Activated CD8-positive, alpha-beta memory T cell treated with anti-CD3 and anti-CD28 coated beads for 1 hour (primary cell): Measurements from ENCODE around the gene TMEM91.
A peak's percentile ranks its signal among the peaks of the same experiment; 100 is the strongest.

Experiments
- DNase-seq, 2 donors: peaks; one replicate each; pipeline ENCODE4 v3.0.0-alpha.2; 2020; ENCODE audit warnings: low read depth in 1 of 2; ENCODE audit errors: extremely low read depth in 1 of 2

TMEM91 gene

GRCh38 chr19:41409288-41409687 lies 33.0 kb downstream of the TMEM91 start:
- no peak for DNase-seq

- no peak for DNase-seq
These were observed 34.2 kb downstream of the TMEM91 start for GRCh38 chr19:41410336-41411054.

DNA sequence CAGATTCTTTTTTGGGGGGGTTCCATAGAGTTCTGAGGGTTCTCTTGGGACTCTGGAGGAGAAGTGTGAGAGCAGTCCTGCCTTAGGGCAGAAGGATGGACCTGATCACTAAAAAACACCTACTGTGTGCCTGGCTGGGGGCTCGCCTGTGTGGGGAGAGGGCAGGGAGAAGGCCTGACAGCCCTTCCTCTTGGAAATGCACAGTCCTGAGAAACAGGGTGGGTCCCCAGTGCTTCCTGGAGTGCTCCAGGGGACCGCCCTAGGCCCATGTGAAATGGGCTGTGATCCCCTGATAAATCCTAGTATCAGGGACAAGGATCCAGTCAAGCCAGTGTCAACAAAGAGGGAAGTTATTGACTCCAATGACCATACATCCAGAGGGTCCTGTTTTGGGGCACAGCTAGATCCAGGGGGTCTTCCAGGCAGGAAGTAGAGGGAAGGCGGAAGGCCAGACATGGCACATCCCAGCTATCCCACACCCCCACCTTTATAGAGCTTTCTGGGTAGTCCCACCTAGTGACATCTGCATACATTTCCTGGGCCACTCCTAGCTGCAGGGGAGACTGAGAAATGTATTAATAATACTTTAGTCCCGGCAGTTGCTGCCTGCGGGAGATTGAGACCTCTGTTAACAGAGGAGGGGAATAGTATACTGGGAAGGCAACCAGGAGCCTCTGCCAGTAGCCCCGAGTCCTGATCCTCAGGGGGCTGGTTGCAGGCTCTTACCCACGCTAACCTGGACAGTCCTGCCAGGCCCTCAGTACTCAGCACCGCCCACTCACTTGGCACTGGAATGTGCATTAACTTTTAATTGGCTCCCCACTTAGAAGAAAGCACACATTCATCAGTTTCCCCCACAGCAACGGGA lies 35.0 kb downstream of the TMEM91 start:
- DNase-seq, result no peak

- no peak for DNase-seq
These were observed 35.6 kb downstream of the TMEM91 start for GRCh38 chr19:41411968-41412265.

- no peak for DNase-seq
These were observed 36.6 kb downstream of the TMEM91 start for GRCh38 chr19:41412953-41413352.

DNA sequence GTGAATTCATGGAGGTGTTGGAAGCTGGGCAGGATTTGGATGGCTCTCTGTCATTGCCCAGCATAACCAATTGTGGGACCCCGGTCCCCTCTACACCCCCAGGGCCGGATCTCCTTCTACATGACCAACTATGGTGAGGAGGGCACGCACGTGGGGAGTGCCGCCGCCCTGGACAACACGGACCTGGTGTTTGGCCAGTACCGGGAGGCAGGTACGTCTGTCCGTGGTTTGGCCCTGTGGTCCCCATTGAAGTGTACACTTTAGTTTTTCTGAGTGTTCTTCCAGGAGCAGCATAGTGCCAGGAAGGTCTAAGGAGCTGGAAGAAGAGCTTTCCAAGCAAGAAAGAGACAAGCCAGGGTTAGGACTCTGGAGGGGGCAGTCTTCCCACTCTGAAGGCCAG lies 37.6 kb downstream of the TMEM91 start:
- no peak for DNase-seq

DNA sequence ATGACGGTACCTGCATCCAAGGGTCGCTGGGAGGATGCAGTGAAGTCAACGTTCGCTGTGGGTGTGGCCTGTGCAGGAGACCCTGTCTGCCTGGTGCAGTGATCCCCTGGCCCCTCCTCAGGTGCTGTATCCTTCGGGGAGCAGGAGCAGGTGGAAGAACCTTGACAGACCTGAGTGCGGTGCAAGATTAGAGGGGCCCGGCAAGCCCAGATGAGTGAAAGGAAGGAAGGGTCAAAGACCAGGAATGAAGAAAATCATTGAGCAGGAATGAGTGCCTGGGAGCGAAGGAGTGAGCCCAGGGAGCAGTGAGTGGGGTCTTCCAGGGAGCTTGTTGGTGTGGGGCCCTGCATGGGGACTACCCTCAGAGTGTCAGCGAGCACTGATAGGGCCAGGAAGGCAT lies 38.1 kb downstream of the TMEM91 start:
- no peak for DNase-seq

DNA sequence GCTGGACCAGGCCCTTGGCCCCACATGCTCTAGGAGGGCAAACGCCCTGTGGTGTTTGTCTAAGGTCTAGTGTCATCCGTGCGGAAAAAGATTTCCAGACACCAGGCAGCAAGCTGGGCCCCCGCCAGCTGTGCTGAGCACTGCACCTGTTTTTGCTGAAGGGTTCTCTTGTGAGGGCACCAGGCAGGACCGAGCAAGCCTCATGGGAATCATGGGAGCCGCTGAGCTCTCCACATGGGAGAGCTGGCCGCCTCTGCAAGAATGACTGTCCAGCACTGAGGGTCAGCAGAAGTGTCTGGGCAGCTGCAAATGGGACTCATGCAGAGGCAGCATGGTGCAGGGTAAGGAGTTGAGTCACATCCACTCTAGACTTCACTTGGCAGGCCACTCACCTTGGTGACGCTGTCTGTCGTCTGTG lies 38.8 kb downstream of the TMEM91 start:
- DNase-seq, result no peak

GRCh38 chr19:41416194-41416674 lies 39.9 kb downstream of the TMEM91 start:
- no peak for DNase-seq

- no peak for DNase-seq
These were observed 44.0 kb downstream of the TMEM91 start for GRCh38 chr19:41420101-41420880.

GRCh38 chr19:41421314-41421713 lies 45.0 kb downstream of the TMEM91 start:
- DNase-seq, result no peak

DNA sequence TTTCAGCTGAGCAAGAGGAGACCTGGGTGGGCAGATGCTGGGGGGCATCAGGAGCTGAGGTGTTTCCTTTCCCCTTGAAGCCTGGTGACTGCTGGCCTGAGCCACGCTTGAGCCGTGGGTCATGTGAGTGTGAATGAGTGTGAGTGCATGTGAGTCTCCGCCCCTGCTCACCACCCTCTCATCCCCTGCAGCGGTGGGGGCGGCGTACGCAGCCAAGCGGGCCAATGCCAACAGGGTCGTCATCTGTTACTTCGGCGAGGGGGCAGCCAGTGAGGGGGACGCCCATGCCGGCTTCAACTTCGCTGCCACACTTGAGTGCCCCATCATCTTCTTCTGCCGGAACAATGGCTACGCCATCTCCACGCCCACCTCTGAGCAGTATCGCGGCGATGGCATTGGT lies 45.6 kb downstream of the TMEM91 start:
- DNase-seq, result no peak

- no peak for DNase-seq
These were observed 46.1 kb downstream of the TMEM91 start for GRCh38 chr19:41422456-41422855.

DNA sequence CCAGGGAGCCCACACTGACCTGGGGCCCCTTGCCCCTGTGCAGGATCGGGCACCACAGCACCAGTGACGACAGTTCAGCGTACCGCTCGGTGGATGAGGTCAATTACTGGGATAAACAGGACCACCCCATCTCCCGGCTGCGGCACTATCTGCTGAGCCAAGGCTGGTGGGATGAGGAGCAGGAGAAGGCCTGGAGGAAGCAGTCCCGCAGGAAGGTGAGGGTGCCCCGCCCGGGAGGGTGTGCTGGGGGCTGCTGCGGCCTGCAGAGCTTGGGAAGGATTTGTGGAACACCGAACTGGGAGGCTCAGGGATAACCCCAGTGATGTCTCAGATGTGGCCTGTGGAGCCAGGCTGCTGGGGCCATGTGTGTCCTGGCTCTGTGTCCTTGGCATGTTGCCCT lies 46.6 kb downstream of the TMEM91 start:
- no peak for DNase-seq

- no peak for DNase-seq
These were observed 48.2 kb downstream of the TMEM91 start for GRCh38 chr19:41424335-41425173.

DNA sequence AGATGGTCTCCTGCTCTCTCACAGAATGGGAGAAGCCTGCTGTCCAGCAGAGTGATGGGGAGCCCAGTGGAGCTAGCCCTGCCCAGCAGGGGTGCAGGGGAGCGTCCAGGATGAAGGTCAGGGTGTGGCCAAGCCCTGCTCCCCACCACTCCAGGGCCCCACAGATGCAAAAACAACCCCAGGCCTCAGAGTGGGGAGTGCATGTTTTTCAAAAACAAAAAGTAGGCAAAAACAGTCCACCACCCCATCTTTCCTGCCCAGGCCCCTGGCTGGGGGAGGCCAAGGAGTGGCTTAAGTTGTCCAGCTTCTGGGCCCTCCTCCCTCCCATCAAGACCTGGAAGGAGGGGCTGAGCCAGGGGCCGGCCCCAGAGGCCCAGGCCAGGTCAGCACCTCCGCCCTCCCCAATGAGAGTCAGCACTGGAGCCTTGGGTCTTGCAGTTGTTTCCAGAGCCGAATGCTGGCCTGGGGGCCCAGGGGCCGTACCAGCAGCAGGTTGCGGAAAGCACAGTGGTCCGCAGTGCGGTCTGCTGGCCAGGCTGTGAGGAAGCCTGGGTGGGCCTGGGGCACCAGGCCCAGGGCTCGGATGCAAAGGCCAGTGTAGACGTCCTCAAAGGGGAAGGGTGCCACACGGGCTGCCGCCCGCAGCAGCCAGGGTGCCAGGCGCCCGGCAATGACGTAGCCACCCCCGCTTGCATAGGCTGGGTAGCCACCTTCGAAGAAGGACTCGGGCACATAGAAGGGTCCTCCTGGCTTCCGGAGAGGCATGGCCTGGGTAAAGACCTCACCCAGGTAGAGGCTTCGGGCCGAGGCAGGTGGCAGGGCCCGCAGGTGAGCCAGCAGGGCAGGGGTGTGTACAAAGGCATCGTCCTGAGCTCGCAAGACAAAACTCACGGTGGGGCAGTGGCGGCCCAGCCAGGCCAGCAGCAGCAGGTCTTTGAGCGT lies 49.1 kb downstream of the TMEM91 start:
- no peak for DNase-seq

DNA sequence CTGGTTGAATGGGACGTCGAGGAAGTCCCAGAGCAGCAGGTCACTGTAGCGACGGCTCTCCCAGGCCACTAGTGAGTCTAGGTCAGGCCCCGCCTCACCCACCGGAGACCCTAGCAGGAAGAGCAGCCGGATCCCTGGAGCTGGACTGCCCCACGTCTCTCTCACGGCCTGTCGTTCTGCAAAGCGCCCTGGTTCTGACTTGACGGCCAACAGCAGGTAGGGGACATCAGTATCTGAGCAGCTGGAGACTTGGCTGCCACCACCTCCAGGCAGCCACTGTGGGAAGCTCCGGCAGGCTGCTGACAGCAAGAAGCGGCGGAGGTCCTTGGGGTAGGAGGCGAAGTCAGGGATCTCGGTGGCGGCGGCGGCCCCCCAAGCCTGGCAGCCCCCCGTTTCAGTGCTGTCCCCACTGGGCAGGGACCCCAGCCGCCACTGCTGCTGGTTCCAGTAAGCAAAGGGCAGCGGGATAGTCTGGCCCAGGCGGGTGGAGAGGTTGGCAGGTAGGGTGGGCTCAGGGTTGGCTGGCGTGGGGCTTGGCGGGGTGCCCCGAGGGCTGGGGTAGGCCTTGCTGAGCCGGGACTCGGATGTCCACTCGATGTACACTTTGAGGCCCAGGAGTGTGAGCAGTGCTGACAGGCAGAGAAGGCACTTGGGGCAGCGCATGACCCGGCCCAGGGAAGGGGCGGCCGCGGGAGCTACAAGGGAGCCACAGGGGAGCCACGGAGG lies 49.9 kb downstream of the TMEM91 start:
- no peak for DNase-seq

GRCh38 chr19:41426952-41427646 lies 50.8 kb downstream of the TMEM91 start, which contains the start of gene B3GNT8:
Gene B3GNT8 (minus strand): TSS chr19:41427374. CDS start chr19:41426778, 596 bp downstream.
- peak in 1 of 2 donors; percentile 27 for DNase-seq
